RWPE2 (cell line): Measurements from ENCODE around the gene KTN1.

ENCODE experiments used
- ATAC-seq: fragments of 200-7000 bp; cut with Tn5 transposase; 3 replicates; pipeline ENCODE4 v1.9.1; 2021; ENCODE audit warnings: low read depth
- DNase-seq: peaks from one replicate; pipeline ENCODE4 v3.0.0-alpha.2; 2020; ENCODE audit warnings: low spot score
- H3K27ac ChIP-seq: fragments of 450-650 bp; 2 replicates; pipeline ENCODE4 v1.5.1; 2017; ENCODE audit warnings: mild to moderate bottlenecking; ENCODE audit not compliant: poor library complexity, severe bottlenecking
- H3K27me3 ChIP-seq: fragments of 250-450 bp; sonication (Bioruptor Pico); 2 replicates; pipeline ENCODE4 v1.5.1; 2021; ENCODE audit warnings: mild to moderate bottlenecking, moderate library complexity; ENCODE audit not compliant: insufficient read depth, poor library complexity, severe bottlenecking
- H3K36me3 ChIP-seq: fragments of 250-450 bp; sonication (Bioruptor Pico); 2 replicates; pipeline ENCODE4 v1.5.1; 2020; ENCODE audit warnings: low read depth, mild to moderate bottlenecking, moderate library complexity
- H3K4me1 ChIP-seq: fragments of 250-450 bp; sonication (Bioruptor Pico); 2 replicates; pipeline ENCODE4 v1.5.1; 2021; ENCODE audit warnings: mild to moderate bottlenecking, moderate library complexity; ENCODE audit not compliant: insufficient read depth, poor library complexity, severe bottlenecking
- H3K4me3 ChIP-seq: fragments of 250-450 bp; sonication (Bioruptor Pico); 2 replicates; pipeline ENCODE4 v1.5.1; 2021; ENCODE audit warnings: mild to moderate bottlenecking, moderate library complexity; ENCODE audit not compliant: severe bottlenecking
- H3K9me3 ChIP-seq: fragments of 250-450 bp; sonication (Bioruptor Pico); 2 replicates; pipeline ENCODE4 v1.5.1; 2021; ENCODE audit warnings: mild to moderate bottlenecking, moderate library complexity; ENCODE audit not compliant: severe bottlenecking
- TF ChIP-seq, protein P1 (sequence below): fragments of 450-650 bp; IDR thresholded peaks from one replicate; pipeline ENCODE4 v1.5.1; 2017; ENCODE audit warnings: mild to moderate bottlenecking, moderate library complexity; ENCODE audit not compliant: poor library complexity, severe bottlenecking

KTN1 gene

DNA sequence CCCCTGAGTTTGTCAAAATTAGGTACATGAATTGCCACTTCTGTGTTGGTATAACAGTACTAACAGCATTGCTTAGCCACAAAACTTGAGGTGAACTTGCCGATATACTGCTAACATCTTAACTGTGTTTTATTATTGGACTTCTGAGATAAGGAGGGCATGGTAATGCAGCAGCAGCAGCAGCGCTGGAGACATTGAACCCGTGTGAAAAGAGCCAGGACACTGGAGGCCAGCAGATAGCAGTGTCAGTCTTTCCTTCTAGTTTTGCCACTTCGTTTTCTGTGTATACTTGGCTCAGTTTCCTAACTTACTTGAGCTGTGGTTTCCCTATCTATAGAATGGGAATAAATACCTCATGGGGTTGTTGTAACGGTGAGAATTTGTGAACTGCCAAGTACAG is 82.7 kb downstream of the KTN1 start:
- Histone ChIP-seq H3K27me3 (no peaks in the 10 kb centered on the region), H3K4me3 (no peak overlapping the region), H3K4me1 (no peaks in the 10 kb centered on the region), H3K27ac (no peak overlapping the region), H3K9me3 (no peaks in the 10 kb centered on the region), H3K36me3 (peaks cover 84% of the 10 kb centered on the region)
- TF ChIP-seq, protein P1, sequence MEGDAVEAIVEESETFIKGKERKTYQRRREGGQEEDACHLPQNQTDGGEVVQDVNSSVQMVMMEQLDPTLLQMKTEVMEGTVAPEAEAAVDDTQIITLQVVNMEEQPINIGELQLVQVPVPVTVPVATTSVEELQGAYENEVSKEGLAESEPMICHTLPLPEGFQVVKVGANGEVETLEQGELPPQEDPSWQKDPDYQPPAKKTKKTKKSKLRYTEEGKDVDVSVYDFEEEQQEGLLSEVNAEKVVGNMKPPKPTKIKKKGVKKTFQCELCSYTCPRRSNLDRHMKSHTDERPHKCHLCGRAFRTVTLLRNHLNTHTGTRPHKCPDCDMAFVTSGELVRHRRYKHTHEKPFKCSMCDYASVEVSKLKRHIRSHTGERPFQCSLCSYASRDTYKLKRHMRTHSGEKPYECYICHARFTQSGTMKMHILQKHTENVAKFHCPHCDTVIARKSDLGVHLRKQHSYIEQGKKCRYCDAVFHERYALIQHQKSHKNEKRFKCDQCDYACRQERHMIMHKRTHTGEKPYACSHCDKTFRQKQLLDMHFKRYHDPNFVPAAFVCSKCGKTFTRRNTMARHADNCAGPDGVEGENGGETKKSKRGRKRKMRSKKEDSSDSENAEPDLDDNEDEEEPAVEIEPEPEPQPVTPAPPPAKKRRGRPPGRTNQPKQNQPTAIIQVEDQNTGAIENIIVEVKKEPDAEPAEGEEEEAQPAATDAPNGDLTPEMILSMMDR: no peak
- DNase-seq (no peak), ATAC-seq (no peak)

DNA sequence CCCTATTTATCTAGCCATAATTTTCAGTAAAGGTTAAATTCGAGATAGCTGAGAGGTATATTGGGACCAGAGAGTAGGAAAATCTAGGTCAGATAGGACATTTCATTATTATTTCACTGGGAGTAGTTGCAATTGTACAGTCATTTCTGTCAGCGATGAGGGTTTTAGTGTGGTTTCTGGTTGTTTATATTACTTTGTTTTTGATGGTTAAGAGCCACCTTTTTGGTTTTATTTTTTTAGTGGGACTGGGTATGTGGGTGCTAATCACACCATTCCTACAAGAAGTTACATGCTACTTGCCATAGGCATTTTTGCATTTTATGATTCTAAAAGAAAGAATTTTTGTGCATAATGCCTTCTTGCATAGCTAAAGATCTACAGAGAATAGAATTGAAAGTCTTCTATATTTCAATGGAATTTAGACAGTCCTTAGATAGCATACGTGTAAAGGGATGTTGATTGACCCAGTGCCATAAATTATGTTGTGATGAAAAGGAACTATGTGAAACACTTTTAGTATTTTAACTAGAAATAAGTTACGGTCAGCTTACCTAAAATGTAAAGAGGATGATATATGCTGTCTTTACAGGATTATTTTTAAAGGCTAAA is 85.2 kb downstream of the KTN1 start:
- H3K27ac ChIP-seq: no peak overlapping the region
- DNase-seq (no peak), ATAC-seq (no peak)
- H3K36me3 ChIP-seq: peaks cover 85% of the 10 kb centered on the region
- no peaks in the 10 kb centered on the region for H3K4me1 ChIP-seq
- H3K4me3 ChIP-seq: no peak overlapping the region
- no peaks in the 10 kb centered on the region for H3K9me3 ChIP-seq
- H3K27me3 ChIP-seq: no peaks in the 10 kb centered on the region
- TF ChIP-seq, protein P1: no peak

- H3K36me3 ChIP-seq: peaks cover 88% of the 10 kb centered on the region
- no peak overlapping the region for H3K4me3 ChIP-seq
- no peak overlapping the region for H3K27ac ChIP-seq
- TF ChIP-seq, protein P1: no peak
- H3K27me3 ChIP-seq: no peaks in the 10 kb centered on the region
- no peaks in the 10 kb centered on the region for H3K9me3 ChIP-seq
- DNase-seq (no peak), ATAC-seq (no peak)
- no peaks in the 10 kb centered on the region for H3K4me1 ChIP-seq
These were observed 87.8 kb downstream of the KTN1 start for GRCh38 chr14:55667801-55668200.

- no peaks in the 10 kb centered on the region for H3K4me1 ChIP-seq
- no peaks in the 10 kb centered on the region for H3K9me3 ChIP-seq
- no peak overlapping the region for H3K4me3 ChIP-seq
- no peak overlapping the region for H3K27ac ChIP-seq
- no peaks in the 10 kb centered on the region for H3K27me3 ChIP-seq
- H3K36me3 ChIP-seq: peaks cover 99% of the 10 kb centered on the region
- DNase-seq: no peak
- TF ChIP-seq, protein P1: no peak
- no peak for ATAC-seq
These were observed 91.6 kb downstream of the KTN1 start for GRCh38 chr14:55671641-55672040.

DNA sequence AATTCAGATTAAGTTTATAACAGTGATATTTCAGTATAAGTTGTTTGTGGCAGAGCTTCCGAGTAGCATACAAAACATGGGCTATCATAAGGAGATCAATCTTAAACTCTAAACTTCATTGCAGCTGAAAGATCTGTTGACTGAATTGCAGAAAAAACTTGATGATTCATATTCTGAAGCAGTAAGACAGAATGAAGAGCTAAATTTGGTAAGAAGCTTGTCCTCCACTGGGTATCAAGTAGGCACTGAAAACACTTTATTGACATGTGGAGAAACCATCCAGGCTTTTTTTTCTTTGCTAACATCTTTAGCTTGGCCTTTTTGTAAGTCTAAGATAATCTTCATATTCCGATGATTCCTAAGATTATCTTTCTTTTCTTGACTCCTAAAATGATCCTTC is 93.0 kb downstream of the KTN1 start:
- Histone ChIP-seq H3K27ac (no peak overlapping the region), H3K36me3 (peaks cover 100% of the 10 kb centered on the region), H3K4me1 (no peaks in the 10 kb centered on the region), H3K4me3 (no peak overlapping the region), H3K27me3 (no peaks in the 10 kb centered on the region), H3K9me3 (no peaks in the 10 kb centered on the region)
- DNase-seq (no peak), ATAC-seq (no peak)
- TF ChIP-seq, protein P1: no peak
